IMR-90 (cell line): ENCODE results near the gene SHC1.

Experiments
- CTCF ChIP-seq: conservative IDR thresholded peaks from 2 replicates; pipeline ENCODE4 v1.5.1; 2012; ENCODE audit warnings: mild to moderate bottlenecking, low read depth, low read length, improper control_type of control experiment
- MAZ ChIP-seq: IDR thresholded peaks from 2 replicates; pipeline ENCODE4 v1.6.1; 2012; ENCODE audit warnings: low read depth, mild to moderate bottlenecking, low read length, improper control_type of control experiment, moderate library complexity, borderline replicate concordance
- RAD21 ChIP-seq: IDR thresholded peaks from 2 replicates; pipeline ENCODE4 v1.6.1; 2012; ENCODE audit warnings: low read length, improper control_type of control experiment
- USF2 ChIP-seq: fragments of 150-350 bp; IDR thresholded peaks from 2 replicates; pipeline ENCODE4 v1.6.1; 2017; ENCODE audit warnings: mild to moderate bottlenecking, antibody characterized with exemption, low read length, low read depth

GRCh38 chr1:154996966-154997701 is 26.6 kb upstream of the SHC1 start:
- TF ChIP-seq CTCF (no peak), USF2 (no peak), RAD21 (no peak), MAZ (no peak)
